Gastrocnemius medialis (tissue), 4 donors: ENCODE results near the gene COQ8A.

ENCODE experiments used
- POLR2A ChIP-seq, 2 donors: fragments of 450-650 bp; IDR thresholded peaks; one replicate each; pipeline ENCODE4 v1.6.1; 2017; ENCODE audit warnings: antibody characterized with exemption in 2 of 2, mild to moderate bottlenecking in 2 of 2, moderate library complexity in 2 of 2
- TF ChIP-seq, protein P1 (sequence below), 5 experiments: fragments of 450-650 bp in 3 of 5; fragments of 200-600 bp in 2 of 5; sonication (generic) in 2 of 5; IDR thresholded peaks in 4 of 5; conservative IDR thresholded peaks in 1 of 5; 1 replicate in 4 of 5; 2 replicates in 1 of 5; pipeline ENCODE4 v1.5.1; 2016 to 2019; ENCODE audit warnings: antibody characterized with exemption in 5 of 5, mild to moderate bottlenecking in 3 of 5, moderate library complexity in 3 of 5

DNA sequence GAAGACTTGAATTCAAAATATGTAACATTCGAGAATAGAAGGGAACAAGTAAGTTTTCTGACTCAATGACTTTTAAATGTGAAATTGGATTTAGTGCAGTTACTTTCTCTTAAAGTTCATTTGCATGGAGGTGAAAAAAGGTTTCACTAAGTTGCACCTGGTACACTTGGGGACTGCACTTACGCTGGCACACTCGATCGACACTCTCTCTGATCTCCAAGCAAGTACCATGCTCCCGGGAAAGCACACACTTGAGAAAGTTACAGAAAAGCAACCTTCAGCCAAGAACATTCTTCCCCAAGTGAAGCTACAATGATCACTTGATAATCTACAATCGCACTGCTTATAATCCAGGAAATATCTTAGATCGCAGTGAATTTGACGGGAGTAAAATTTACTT lies 63.1 kb downstream of the COQ8A start:
- TF ChIP-seq, protein P1, sequence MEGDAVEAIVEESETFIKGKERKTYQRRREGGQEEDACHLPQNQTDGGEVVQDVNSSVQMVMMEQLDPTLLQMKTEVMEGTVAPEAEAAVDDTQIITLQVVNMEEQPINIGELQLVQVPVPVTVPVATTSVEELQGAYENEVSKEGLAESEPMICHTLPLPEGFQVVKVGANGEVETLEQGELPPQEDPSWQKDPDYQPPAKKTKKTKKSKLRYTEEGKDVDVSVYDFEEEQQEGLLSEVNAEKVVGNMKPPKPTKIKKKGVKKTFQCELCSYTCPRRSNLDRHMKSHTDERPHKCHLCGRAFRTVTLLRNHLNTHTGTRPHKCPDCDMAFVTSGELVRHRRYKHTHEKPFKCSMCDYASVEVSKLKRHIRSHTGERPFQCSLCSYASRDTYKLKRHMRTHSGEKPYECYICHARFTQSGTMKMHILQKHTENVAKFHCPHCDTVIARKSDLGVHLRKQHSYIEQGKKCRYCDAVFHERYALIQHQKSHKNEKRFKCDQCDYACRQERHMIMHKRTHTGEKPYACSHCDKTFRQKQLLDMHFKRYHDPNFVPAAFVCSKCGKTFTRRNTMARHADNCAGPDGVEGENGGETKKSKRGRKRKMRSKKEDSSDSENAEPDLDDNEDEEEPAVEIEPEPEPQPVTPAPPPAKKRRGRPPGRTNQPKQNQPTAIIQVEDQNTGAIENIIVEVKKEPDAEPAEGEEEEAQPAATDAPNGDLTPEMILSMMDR (IDR thresholded peaks at IDR 0.05 in 4 of 5, conservative IDR thresholded peaks at IDR 0.05 in 1 of 5), result no peak
- TF ChIP-seq POLR2A (IDR thresholded peaks at IDR 0.05), result no peak
